PC-3 (cell line): ENCODE measurements around the gene OXNAD1. TPM values are rescaled to one million over a fixed set of nuclear protein-coding genes. Genes with fewer than 3 reads are reported as not detected.

ENCODE experiments used
- ATAC-seq: fragments of 200-7000 bp; cut with Tn5 transposase; 2 replicates; pipeline ENCODE4 v1.9.1; 2020; ENCODE audit warnings: mild to moderate bottlenecking, moderate library complexity
- Bru-seq: library from RNA; stranded (reverse); fragments of 400-500 nt; gene quantifications from one replicate; lab custom pipeline; 2021; lab: Mats Ljungman, UMichigan
- BruChase-seq, 2 experiments: library from RNA; stranded (reverse); fragments of 400-500 nt; gene quantifications; one replicate each; lab custom pipeline; 2021; lab: Mats Ljungman, UMichigan
- BruUV-seq: library from RNA; stranded (reverse); fragments of 400-500 nt; replicated peaks from 2 replicates; lab custom pipeline; 2021; lab: Mats Ljungman, UMichigan
- CTCF ChIA-PET: fragments of 300-600 bp; sonication (Branson Sonifier 250); formaldehyde crosslinking; loops from one replicate; lab custom pipeline; 2022; ENCODE audit warnings: antibody characterized with exemption; lab: Charles Lee
- POLR2A ChIA-PET: fragments of 300-600 bp; sonication (Branson Sonifier 250); formaldehyde crosslinking; loops from one replicate; lab custom pipeline; 2022; ENCODE audit warnings: antibody characterized with exemption; ENCODE audit not compliant: unreplicated experiment; lab: Charles Lee
- DNase-seq: peaks from one replicate; pipeline ENCODE4 v3.0.0-alpha.2; 2015
- H2AFZ ChIP-seq: fragments of 300-600 bp; sonication (generic); 2 replicates; pipeline ENCODE4 v1.6.0; 2016; ENCODE audit warnings: antibody characterized with exemption, low read length
- H3F3A ChIP-seq: fragments of 300-600 bp; sonication (generic); one replicate; pipeline ENCODE4 v1.6.0; 2017; ENCODE audit warnings: antibody characterized with exemption, low read length, control low read depth, mild to moderate bottlenecking; ENCODE audit not compliant: unreplicated experiment
- H3K27ac ChIP-seq: fragments of 300-600 bp; sonication (generic); 2 replicates; pipeline ENCODE4 v1.5.1; 2016; ENCODE audit warnings: mild to moderate bottlenecking, low read length
- H3K27me3 ChIP-seq: fragments of 300-600 bp; sonication (generic); 2 replicates; pipeline ENCODE4 v1.6.1; 2016; ENCODE audit warnings: low read length, mixed read lengths
- H3K36me3 ChIP-seq: fragments of 300-600 bp; sonication (generic); 2 replicates; pipeline ENCODE4 v1.6.1; 2016; ENCODE audit warnings: low read depth, mixed run types, low read length, mixed read lengths
- H3K4me1 ChIP-seq: fragments of 300-600 bp; sonication (generic); 2 replicates; pipeline ENCODE4 v1.5.1; 2016; ENCODE audit warnings: low read length; ENCODE audit not compliant: insufficient read depth
- H3K4me2 ChIP-seq: fragments of 300-600 bp; sonication (generic); 2 replicates; pipeline ENCODE4 v1.6.0; 2016; ENCODE audit warnings: low read length
- H3K4me3 ChIP-seq: fragments of 300-600 bp; sonication (generic); 2 replicates; pipeline ENCODE4 v1.5.1; 2016; ENCODE audit warnings: mild to moderate bottlenecking, low read length, mixed read lengths
- H3K79me2 ChIP-seq: fragments of 300-600 bp; sonication (generic); 2 replicates; pipeline ENCODE4 v1.6.1; 2017; ENCODE audit warnings: low read length, mixed read lengths
- H3K9ac ChIP-seq: fragments of 300-600 bp; sonication (generic); 2 replicates; pipeline ENCODE4 v1.6.0; 2016; ENCODE audit warnings: mild to moderate bottlenecking, low read length
- H3K9me2 ChIP-seq: fragments of 300-600 bp; sonication (generic); replicated peaks from 2 replicates; pipeline ENCODE4 v1.6.1; 2016; ENCODE audit warnings: mixed run types, low read length, mixed read lengths
- H3K9me3 ChIP-seq: fragments of 300-600 bp; sonication (generic); 2 replicates; pipeline ENCODE4 v1.6.1; 2016; ENCODE audit warnings: low read length, mixed read lengths
- H4K20me1 ChIP-seq: fragments of 300-600 bp; sonication (generic); 2 replicates; pipeline ENCODE4 v1.6.1; 2016; ENCODE audit warnings: low read length, mixed read lengths
- EZH2 ChIP-seq: fragments of 300-600 bp; sonication (generic); IDR thresholded peaks from one replicate; pipeline ENCODE4 v1.6.1; 2017; ENCODE audit warnings: antibody characterized with exemption, mild to moderate bottlenecking, low read length; ENCODE audit not compliant: unreplicated experiment
- EZH2phosphoT487 ChIP-seq: fragments of 300-600 bp; sonication (generic); IDR thresholded peaks from 2 replicates; pipeline ENCODE4 v1.6.1; 2018; ENCODE audit warnings: mild to moderate bottlenecking, antibody characterized with exemption, low read length, borderline replicate concordance
- intact Hi-C: fragments of 100-400 bp; cut with micrococcal nuclease; formaldehyde crosslinking; loops from 2 replicates; pipeline ENCODE4 v1.9.0; 2023
- long read RNA-seq: library from polyadenylated mRNA; unstranded; transcript quantifications from one replicate; pipeline ENCODE4 v2.0.0, GENCODE V29; 2021; ENCODE audit not compliant: unreplicated experiment
- total RNA-seq: library from RNA; depleted of rRNA; stranded (reverse); fragments of >200 nt; gene quantifications from 2 replicates; pipeline ENCODE4 v1.2.3, GENCODE V29; 2014; rRNA removed
- TF ChIP-seq, protein P1 (sequence below): fragments of 300-600 bp; sonication (generic); conservative IDR thresholded peaks from 2 replicates; pipeline ENCODE4 v1.5.1; 2017; ENCODE audit warnings: antibody characterized with exemption, low read depth, mild to moderate bottlenecking, low read length

The OXNAD1 gene, protein sequence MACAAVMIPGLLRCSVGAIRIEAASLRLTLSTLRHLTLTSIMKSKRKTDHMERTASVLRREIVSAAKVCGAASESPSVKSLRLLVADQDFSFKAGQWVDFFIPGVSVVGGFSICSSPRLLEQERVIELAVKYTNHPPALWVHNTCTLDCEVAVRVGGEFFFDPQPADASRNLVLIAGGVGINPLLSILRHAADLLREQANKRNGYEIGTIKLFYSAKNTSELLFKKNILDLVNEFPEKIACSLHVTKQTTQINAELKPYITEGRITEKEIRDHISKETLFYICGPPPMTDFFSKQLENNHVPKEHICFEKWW
- total RNA-seq (17.6 and 20.5 TPM in 2 replicates), Bru-seq, nascent RNA (percentile 78 among the genes with signal in this experiment), BruChase-seq, experiment 1, labeled RNA remaining after a 6-hour chase (percentile 76 among the genes with signal in this experiment), BruChase-seq, experiment 2, labeled RNA remaining after a 2-hour chase (percentile 80 among the genes with signal in this experiment)
- long read RNA-seq, transcript OXNAD1-201 (9 exons, 3,929 nt) = major isoform, 18 of 44 reads
- long read RNA-seq, partial matches to known transcripts = 8 of 44 reads
- long read RNA-seq, other reads (novel, unspliced or antisense) = 11 of 44 reads

GRCh38 chr3:16264708-16265454 lies at the start of gene OXNAD1, which contains the start of gene DPH3:
TSS of gene OXNAD1 (plus strand) at chr3:16265212. CDS start at chr3:16270953, 5,741 bp downstream.
TSS of gene DPH3 (minus strand) at chr3:16264943. CDS start at chr3:16264876, 67 bp downstream.
- peak within 1 kb of the TSS; percentile 88 for H3K9ac ChIP-seq
- H3K27ac ChIP-seq = peak within 1 kb of the TSS; percentile 42
- H3K4me3 ChIP-seq = peak within 1 kb of the TSS; percentile 80
- no TSS peak for BruUV-seq
- H3K27me3 ChIP-seq = no peaks in the 10 kb centered on the region
- intact Hi-C loops = loop anchor here (10.0 kb wide), 1 partner anchor 770 kb away; no protein-coding TSS in a partner anchor
- peak within 1 kb of the TSS; percentile 97 for H3K4me2 ChIP-seq
- H3F3A ChIP-seq = no peaks in the 10 kb centered on the region
- peaks cover 26% of the 10 kb centered on the region for H3K4me1 ChIP-seq
- TF ChIP-seq EZH2phosphoT487 = no peak
- TF ChIP-seq, protein P1, sequence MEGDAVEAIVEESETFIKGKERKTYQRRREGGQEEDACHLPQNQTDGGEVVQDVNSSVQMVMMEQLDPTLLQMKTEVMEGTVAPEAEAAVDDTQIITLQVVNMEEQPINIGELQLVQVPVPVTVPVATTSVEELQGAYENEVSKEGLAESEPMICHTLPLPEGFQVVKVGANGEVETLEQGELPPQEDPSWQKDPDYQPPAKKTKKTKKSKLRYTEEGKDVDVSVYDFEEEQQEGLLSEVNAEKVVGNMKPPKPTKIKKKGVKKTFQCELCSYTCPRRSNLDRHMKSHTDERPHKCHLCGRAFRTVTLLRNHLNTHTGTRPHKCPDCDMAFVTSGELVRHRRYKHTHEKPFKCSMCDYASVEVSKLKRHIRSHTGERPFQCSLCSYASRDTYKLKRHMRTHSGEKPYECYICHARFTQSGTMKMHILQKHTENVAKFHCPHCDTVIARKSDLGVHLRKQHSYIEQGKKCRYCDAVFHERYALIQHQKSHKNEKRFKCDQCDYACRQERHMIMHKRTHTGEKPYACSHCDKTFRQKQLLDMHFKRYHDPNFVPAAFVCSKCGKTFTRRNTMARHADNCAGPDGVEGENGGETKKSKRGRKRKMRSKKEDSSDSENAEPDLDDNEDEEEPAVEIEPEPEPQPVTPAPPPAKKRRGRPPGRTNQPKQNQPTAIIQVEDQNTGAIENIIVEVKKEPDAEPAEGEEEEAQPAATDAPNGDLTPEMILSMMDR = no peak
- TF ChIP-seq EZH2 = no peak
- H4K20me1 ChIP-seq = peaks cover 6% of the 10 kb centered on the region; the same call in 1 of the 2 replicates
- peaks cover 74% of the 10 kb centered on the region for H3K79me2 ChIP-seq
- H3K9me3 ChIP-seq = no peaks in the 10 kb centered on the region
- peak within 1 kb of the TSS; percentile 81 for H2AFZ ChIP-seq
- ChIA-PET CTCF (no interaction called here), POLR2A (interaction anchor here (0.5 to 0.6 kb wide), 4 partner anchors 37 to 283 kb away, joined by 3 to 5 read pairs (median 3); no protein-coding TSS in a partner anchor)
- peaks cover 13% of the 10 kb centered on the region; the same call in 1 of the 2 replicates for H3K36me3 ChIP-seq
- H3K9me2 ChIP-seq = no peaks in the 10 kb centered on the region
- peak; percentile 97 for ATAC-seq
- peak; percentile 100 for DNase-seq

DNA sequence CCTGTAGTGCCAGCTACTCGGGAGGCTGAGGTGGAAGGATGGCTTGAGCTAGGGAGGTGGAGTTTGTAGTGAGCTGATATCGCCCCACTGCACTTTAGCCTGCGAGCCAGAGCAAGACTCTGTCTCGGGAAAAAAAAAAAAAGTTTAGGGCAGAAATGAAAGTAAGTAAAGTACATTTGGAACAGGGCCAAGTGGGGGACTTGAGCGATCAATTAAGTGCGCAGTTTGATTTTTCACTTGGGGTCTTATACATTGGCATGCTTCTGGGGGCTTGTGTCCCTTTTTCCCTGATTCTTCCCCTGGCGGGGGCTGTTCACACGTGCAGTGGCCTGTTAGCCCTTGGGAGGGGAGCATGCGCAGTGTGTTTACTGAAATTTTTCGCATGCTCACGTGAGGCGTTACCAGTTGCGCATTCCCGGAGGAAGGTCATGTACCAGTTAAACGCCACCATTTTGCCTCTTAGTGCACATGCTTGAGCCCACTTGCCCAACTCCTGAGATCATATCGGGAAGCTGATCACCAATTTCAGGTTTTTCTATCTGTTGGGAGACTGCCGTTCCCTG lies 48.6 kb upstream of the OXNAD1 start:
- ATAC-seq = no peak
- H3K4me1 ChIP-seq = no peaks in the 10 kb centered on the region
- ChIA-PET POLR2A (interaction anchor here (0.6 kb wide), 1 partner anchor 13 kb away, joined by 3 read pairs; no protein-coding TSS in a partner anchor), CTCF (interaction anchor here (0.6 kb wide), 1 partner anchor 85 kb away, joined by 3 read pairs; no protein-coding TSS in a partner anchor)
- no peak overlapping the region for H3K4me2 ChIP-seq
- no peak for DNase-seq
- H3K9me3 ChIP-seq = no peaks in the 10 kb centered on the region
- intact Hi-C loops = no loop called here
- no peak overlapping the region for H3K4me3 ChIP-seq
- TF ChIP-seq, protein P1 = no peak
- no peak for TF ChIP-seq EZH2
- TF ChIP-seq EZH2phosphoT487 = no peak
- H3K79me2 ChIP-seq = no peaks in the 10 kb centered on the region
- H4K20me1 ChIP-seq = no peaks in the 10 kb centered on the region
- no peaks in the 10 kb centered on the region for H3K36me3 ChIP-seq
- no peaks in the 10 kb centered on the region for H3K9me2 ChIP-seq
- H2AFZ ChIP-seq = no peak overlapping the region
- BruUV-seq = no TSS peak
- H3F3A ChIP-seq = no peaks in the 10 kb centered on the region
- no peaks in the 10 kb centered on the region for H3K27me3 ChIP-seq
- no peak overlapping the region for H3K27ac ChIP-seq
- H3K9ac ChIP-seq = no peak overlapping the region
